ES-I3 (cell line): ENCODE data around the gene TMEM54.

Experiments
- H3K36me3 ChIP-seq: 2 replicates; pipeline ENCODE4 v1.6.1; 2013; ENCODE audit warnings: mild to moderate bottlenecking, low read length, control low read depth, moderate library complexity; ENCODE audit not compliant: insufficient read depth
- H3K4me1 ChIP-seq: 2 replicates; pipeline ENCODE4 v1.6.1; 2013; ENCODE audit warnings: mild to moderate bottlenecking, control low read depth, low read length; ENCODE audit not compliant: insufficient read depth
- H3K9ac ChIP-seq: 2 replicates; pipeline ENCODE4 v1.6.1; 2013; ENCODE audit warnings: low read depth, mild to moderate bottlenecking, low read length, moderate library complexity
- H3K9me3 ChIP-seq: 2 replicates; pipeline ENCODE4 v1.6.1; 2013; ENCODE audit warnings: mild to moderate bottlenecking, low read length, moderate library complexity; ENCODE audit not compliant: control insufficient read depth, insufficient read depth

Gene TMEM54

GRCh38 chr1:32894019-32894600, 7.1 kb downstream of the TMEM54 start:
- Histone ChIP-seq H3K9me3 (no peaks in the 10 kb centered on the region), H3K9ac (peak overlapping the region; percentile 74), H3K4me1 (no peaks in the 10 kb centered on the region; the same call in 1 of the 2 replicates), H3K36me3 (no peaks in the 10 kb centered on the region)

- no peaks in the 10 kb centered on the region for H3K9me3 ChIP-seq
- H3K9ac ChIP-seq = peak overlapping the region; percentile 74
- no peaks in the 10 kb centered on the region for H3K36me3 ChIP-seq
- H3K4me1 ChIP-seq = no peaks in the 10 kb centered on the region; the same call in 1 of the 2 replicates
Measured at GRCh38 chr1:32893198-32894018, 7.8 kb downstream of the TMEM54 start.

GRCh38 chr1:32892368-32893197, 8.6 kb downstream of the TMEM54 start:
- no peaks in the 10 kb centered on the region; the same call in 1 of the 2 replicates for H3K4me1 ChIP-seq
- peak overlapping the region; percentile 74 for H3K9ac ChIP-seq
- no peaks in the 10 kb centered on the region for H3K36me3 ChIP-seq
- H3K9me3 ChIP-seq = no peaks in the 10 kb centered on the region

- H3K4me1 ChIP-seq = no peaks in the 10 kb centered on the region; the same call in 1 of the 2 replicates
- H3K36me3 ChIP-seq = no peaks in the 10 kb centered on the region
- no peak overlapping the region for H3K9ac ChIP-seq
- H3K9me3 ChIP-seq = no peaks in the 10 kb centered on the region
Measured at GRCh38 chr1:32891630-32892029, 9.6 kb downstream of the TMEM54 start.

GRCh38 chr1:32891241-32891570, 10.0 kb downstream of the TMEM54 start:
- Histone ChIP-seq H3K4me1 (no peaks in the 10 kb centered on the region; the same call in 1 of the 2 replicates), H3K9ac (no peak overlapping the region), H3K36me3 (no peaks in the 10 kb centered on the region), H3K9me3 (no peaks in the 10 kb centered on the region)

- Histone ChIP-seq H3K36me3 (no peaks in the 10 kb centered on the region), H3K9me3 (no peaks in the 10 kb centered on the region), H3K9ac (no peak overlapping the region), H3K4me1 (no peaks in the 10 kb centered on the region; the same call in 1 of the 2 replicates)
Measured at GRCh38 chr1:32890516-32891240, 10.5 kb downstream of the TMEM54 start.

GRCh38 chr1:32889731-32890278, 11.4 kb downstream of the TMEM54 start:
- Histone ChIP-seq H3K9me3 (no peaks in the 10 kb centered on the region), H3K4me1 (no peaks in the 10 kb centered on the region; the same call in 1 of the 2 replicates), H3K36me3 (no peaks in the 10 kb centered on the region), H3K9ac (no peak overlapping the region)

GRCh38 chr1:32888677-32889420, 12.3 kb downstream of the TMEM54 start:
- Histone ChIP-seq H3K4me1 (no peaks in the 10 kb centered on the region; the same call in 1 of the 2 replicates), H3K9ac (no peak overlapping the region), H3K36me3 (no peaks in the 10 kb centered on the region), H3K9me3 (no peaks in the 10 kb centered on the region)

GRCh38 chr1:32888134-32888533, 13.1 kb downstream of the TMEM54 start:
- Histone ChIP-seq H3K36me3 (no peaks in the 10 kb centered on the region), H3K4me1 (no peaks in the 10 kb centered on the region; the same call in 1 of the 2 replicates), H3K9me3 (no peaks in the 10 kb centered on the region), H3K9ac (no peak overlapping the region)

GRCh38 chr1:32887623-32888022, 13.6 kb downstream of the TMEM54 start:
- H3K9me3 ChIP-seq = no peaks in the 10 kb centered on the region
- H3K9ac ChIP-seq = no peak overlapping the region
- H3K4me1 ChIP-seq = no peaks in the 10 kb centered on the region; the same call in 1 of the 2 replicates
- H3K36me3 ChIP-seq = no peaks in the 10 kb centered on the region

GRCh38 chr1:32886828-32887414, 14.3 kb downstream of the TMEM54 start:
- no peaks in the 10 kb centered on the region for H3K36me3 ChIP-seq
- H3K9me3 ChIP-seq = no peaks in the 10 kb centered on the region
- H3K9ac ChIP-seq = no peak overlapping the region
- H3K4me1 ChIP-seq = no peaks in the 10 kb centered on the region; the same call in 1 of the 2 replicates

GRCh38 chr1:32886004-32886827, 15.0 kb downstream of the TMEM54 start, which contains the start of gene HPCA:
TSS of gene HPCA (plus strand) at chr1:32886491. CDS start at chr1:32888899, 2,408 bp downstream.
- Histone ChIP-seq H3K4me1 (no peaks in the 10 kb centered on the region; the same call in 1 of the 2 replicates), H3K36me3 (no peaks in the 10 kb centered on the region), H3K9me3 (no peaks in the 10 kb centered on the region), H3K9ac (peak within 1 kb of the TSS; percentile 15; the same call in 1 of the 2 replicates)
